ENCODE data around the gene ATAD3B. TPM values are rescaled to one million over a fixed set of nuclear protein-coding genes. Genes with fewer than 3 reads are reported as not detected.
"Not testable (repeated sequence)": the region's sequence is repeated elsewhere in the genome, so short reads cannot be mapped to it uniquely, and the experiment has no call there.

ATAD3B gene
- total RNA-seq: 22.6 and 37.5 TPM in 2 replicates

- DNase-seq (ENCODE audit: extremely low read depth, low read depth, low spot score): no peak
Measured at GRCh38 chr1:1471389-1472052, at the start of gene ATAD3B. Gene ATAD3B, plus strand, starts transcription at chr1:1471765. Its CDS starts 120 bp downstream, at chr1:1471885.

- DNase-seq (ENCODE audit: extremely low read depth, low read depth, low spot score): no peak
Measured at GRCh38 chr1:1421907-1422464, 49.6 kb upstream of the ATAD3B start.

GRCh38 chr1:1422465-1423244 lies 48.9 kb upstream of the ATAD3B start:
- DNase-seq (ENCODE audit: extremely low read depth, low read depth, low spot score): no peak

- DNase-seq (ENCODE audit: extremely low read depth, low read depth, low spot score): no peak
Measured at GRCh38 chr1:1423245-1423597, 48.3 kb upstream of the ATAD3B start.

- no peak for DNase-seq (ENCODE audit: extremely low read depth, low read depth, low spot score)
Measured at GRCh38 chr1:1424707-1425106, 46.9 kb upstream of the ATAD3B start.

GRCh38 chr1:1425426-1425752 lies 46.2 kb upstream of the ATAD3B start:
- DNase-seq (ENCODE audit: extremely low read depth, low read depth, low spot score): no peak

GRCh38 chr1:1425753-1426495 lies 45.6 kb upstream of the ATAD3B start:
- no peak for DNase-seq (ENCODE audit: extremely low read depth, low read depth, low spot score)

GRCh38 chr1:1426496-1427105 lies 45.0 kb upstream of the ATAD3B start:
- DNase-seq (ENCODE audit: extremely low read depth, low read depth, low spot score): no peak

GRCh38 chr1:1427106-1427819 lies 44.3 kb upstream of the ATAD3B start:
- DNase-seq (ENCODE audit: extremely low read depth, low read depth, low spot score): no peak

GRCh38 chr1:1427820-1428148 lies 43.8 kb upstream of the ATAD3B start:
- DNase-seq (ENCODE audit: extremely low read depth, low read depth, low spot score): no peak

GRCh38 chr1:1428174-1428573 lies 43.4 kb upstream of the ATAD3B start:
- no peak for DNase-seq (ENCODE audit: extremely low read depth, low read depth, low spot score)

- DNase-seq (ENCODE audit: extremely low read depth, low read depth, low spot score): not testable (repeated sequence)
Measured at GRCh38 chr1:1428967-1429366, 42.6 kb upstream of the ATAD3B start.

GRCh38 chr1:1429671-1430073 lies 41.9 kb upstream of the ATAD3B start:
- no peak for DNase-seq (ENCODE audit: extremely low read depth, low read depth, low spot score)

- peak; percentile 23 for DNase-seq (ENCODE audit: extremely low read depth, low read depth, low spot score)
Measured at GRCh38 chr1:1430114-1430982, 41.2 kb upstream of the ATAD3B start.

GRCh38 chr1:1430992-1431844 lies 40.3 kb upstream of the ATAD3B start:
- no peak for DNase-seq (ENCODE audit: extremely low read depth, low read depth, low spot score)

GRCh38 chr1:1431845-1432273 lies 39.7 kb upstream of the ATAD3B start:
- DNase-seq (ENCODE audit: extremely low read depth, low read depth, low spot score): no peak

- no peak for DNase-seq (ENCODE audit: extremely low read depth, low read depth, low spot score)
Measured at GRCh38 chr1:1432274-1432950, 39.2 kb upstream of the ATAD3B start.
